HCT116 (cell line): ENCODE results near the gene FAM53B.

Experiments
- EGR1 ChIP-seq: IDR thresholded peaks from 2 replicates; pipeline ENCODE4 v1.6.1; 2012; ENCODE audit warnings: low read depth
- EZH2 ChIP-seq: fragments of 200-600 bp; sonication (generic); IDR thresholded peaks from 2 replicates; pipeline ENCODE4 v1.6.1; 2017; ENCODE audit warnings: antibody characterized with exemption, mixed run types
- EZH2phosphoT487 ChIP-seq: fragments of 200-600 bp; IDR thresholded peaks from 2 replicates; pipeline ENCODE4 v1.6.1; 2018; ENCODE audit warnings: antibody characterized with exemption, borderline replicate concordance
- POLR2A ChIP-seq: IDR thresholded peaks from 2 replicates; pipeline ENCODE4 v1.7.0; 2011; ENCODE audit warnings: borderline replicate concordance; ENCODE audit not compliant: insufficient read depth, insufficient read length; ENCODE audit errors: extremely low read depth
- POLR2AphosphoS5 ChIP-seq: IDR thresholded peaks from 2 replicates; pipeline ENCODE4 v1.6.1; 2011; ENCODE audit warnings: mild to moderate bottlenecking, low read depth, low read length, moderate library complexity
- RAD21 ChIP-seq: IDR thresholded peaks from 2 replicates; pipeline ENCODE4 v1.6.1; 2012; ENCODE audit warnings: low read depth, mild to moderate bottlenecking
- SIN3A ChIP-seq: IDR thresholded peaks from 2 replicates; pipeline ENCODE4 v1.6.1; 2012; ENCODE audit warnings: low read depth
- YY1 ChIP-seq: IDR thresholded peaks from 2 replicates; pipeline ENCODE4 v1.6.1; 2011; ENCODE audit warnings: low read length, low read depth, moderate library complexity, mild to moderate bottlenecking; ENCODE audit not compliant: insufficient replicate concordance; ENCODE audit errors: extremely low read depth
- ZNF274 ChIP-seq: fragments of 200-500 bp; sonication (Bioruptor generic); IDR thresholded peaks from 2 replicates; pipeline ENCODE4 v1.6.1; 2014; ENCODE audit warnings: mild to moderate bottlenecking, low read depth, low read length, inconsistent platforms
- TF ChIP-seq, protein P1 (sequence below): IDR thresholded peaks from 2 replicates; pipeline ENCODE4 v1.6.1; 2012
- TF ChIP-seq, protein P2 (sequence below): IDR thresholded peaks from 2 replicates; pipeline ENCODE4 v1.6.1; 2012
- TF ChIP-seq, protein P3 (sequence below), 3 experiments: fragments of 200-600 bp in 1 of 3; sonication (generic) in 1 of 3; IDR thresholded peaks in 2 of 3; conservative IDR thresholded peaks in 1 of 3; 2 replicates each; pipeline ENCODE4 v1.5.1; 2012 to 2017; ENCODE audit warnings: low read depth in 2 of 3, low read length in 2 of 3, antibody characterized with exemption in 1 of 3, borderline replicate concordance in 1 of 3, control low read depth in 1 of 3, mild to moderate bottlenecking in 1 of 3, mixed read lengths in 1 of 3, mixed run types in 1 of 3, moderate library complexity in 1 of 3; ENCODE audit not compliant: insufficient read depth in 1 of 3
- TF ChIP-seq, protein P4 (sequence below): IDR thresholded peaks from 2 replicates; pipeline ENCODE4 v1.6.1; 2011; ENCODE audit warnings: mild to moderate bottlenecking, low read length, moderate library complexity; ENCODE audit not compliant: insufficient replicate concordance; ENCODE audit errors: extremely low read depth

DNA sequence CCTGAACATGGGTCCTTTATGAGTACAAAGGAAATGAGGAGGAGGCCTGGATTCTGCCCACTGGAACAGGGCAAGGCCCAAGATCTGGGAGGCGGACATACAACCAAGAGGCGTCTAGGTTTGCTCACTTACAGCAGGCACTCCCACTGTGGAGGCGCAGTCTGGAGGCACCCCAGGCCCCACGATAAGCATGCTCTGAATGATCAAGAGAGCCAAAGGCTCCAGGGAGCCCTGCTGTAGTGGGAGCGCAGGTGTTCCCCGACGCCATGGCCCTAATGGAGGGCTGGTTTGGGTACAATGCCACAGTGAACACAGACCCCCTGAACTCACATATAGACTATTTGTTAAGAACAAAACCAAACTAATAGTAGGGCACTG is 88.1 kb downstream of the FAM53B start:
- TF ChIP-seq POLR2A (no peak), POLR2AphosphoS5 (no peak), EZH2 (no peak), RAD21 (no peak), YY1 (no peak), EGR1 (no peak), SIN3A (no peak), EZH2phosphoT487 (no peak), ZNF274 (no peak)
- TF ChIP-seq, protein P1, sequence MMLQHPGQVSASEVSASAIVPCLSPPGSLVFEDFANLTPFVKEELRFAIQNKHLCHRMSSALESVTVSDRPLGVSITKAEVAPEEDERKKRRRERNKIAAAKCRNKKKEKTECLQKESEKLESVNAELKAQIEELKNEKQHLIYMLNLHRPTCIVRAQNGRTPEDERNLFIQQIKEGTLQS = no peak
- TF ChIP-seq, protein P2, sequence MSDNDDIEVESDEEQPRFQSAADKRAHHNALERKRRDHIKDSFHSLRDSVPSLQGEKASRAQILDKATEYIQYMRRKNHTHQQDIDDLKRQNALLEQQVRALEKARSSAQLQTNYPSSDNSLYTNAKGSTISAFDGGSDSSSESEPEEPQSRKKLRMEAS = no peak
- TF ChIP-seq, protein P3, sequence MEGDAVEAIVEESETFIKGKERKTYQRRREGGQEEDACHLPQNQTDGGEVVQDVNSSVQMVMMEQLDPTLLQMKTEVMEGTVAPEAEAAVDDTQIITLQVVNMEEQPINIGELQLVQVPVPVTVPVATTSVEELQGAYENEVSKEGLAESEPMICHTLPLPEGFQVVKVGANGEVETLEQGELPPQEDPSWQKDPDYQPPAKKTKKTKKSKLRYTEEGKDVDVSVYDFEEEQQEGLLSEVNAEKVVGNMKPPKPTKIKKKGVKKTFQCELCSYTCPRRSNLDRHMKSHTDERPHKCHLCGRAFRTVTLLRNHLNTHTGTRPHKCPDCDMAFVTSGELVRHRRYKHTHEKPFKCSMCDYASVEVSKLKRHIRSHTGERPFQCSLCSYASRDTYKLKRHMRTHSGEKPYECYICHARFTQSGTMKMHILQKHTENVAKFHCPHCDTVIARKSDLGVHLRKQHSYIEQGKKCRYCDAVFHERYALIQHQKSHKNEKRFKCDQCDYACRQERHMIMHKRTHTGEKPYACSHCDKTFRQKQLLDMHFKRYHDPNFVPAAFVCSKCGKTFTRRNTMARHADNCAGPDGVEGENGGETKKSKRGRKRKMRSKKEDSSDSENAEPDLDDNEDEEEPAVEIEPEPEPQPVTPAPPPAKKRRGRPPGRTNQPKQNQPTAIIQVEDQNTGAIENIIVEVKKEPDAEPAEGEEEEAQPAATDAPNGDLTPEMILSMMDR (IDR thresholded peaks at IDR 0.05 in 2 of 3, conservative IDR thresholded peaks at IDR 0.05 in 1 of 3; ENCODE audit: borderline replicate concordance in 1 of 3, insufficient read depth in 1 of 3, low read depth in 2 of 3, low read length in 2 of 3) = no peak
- TF ChIP-seq, protein P4, sequence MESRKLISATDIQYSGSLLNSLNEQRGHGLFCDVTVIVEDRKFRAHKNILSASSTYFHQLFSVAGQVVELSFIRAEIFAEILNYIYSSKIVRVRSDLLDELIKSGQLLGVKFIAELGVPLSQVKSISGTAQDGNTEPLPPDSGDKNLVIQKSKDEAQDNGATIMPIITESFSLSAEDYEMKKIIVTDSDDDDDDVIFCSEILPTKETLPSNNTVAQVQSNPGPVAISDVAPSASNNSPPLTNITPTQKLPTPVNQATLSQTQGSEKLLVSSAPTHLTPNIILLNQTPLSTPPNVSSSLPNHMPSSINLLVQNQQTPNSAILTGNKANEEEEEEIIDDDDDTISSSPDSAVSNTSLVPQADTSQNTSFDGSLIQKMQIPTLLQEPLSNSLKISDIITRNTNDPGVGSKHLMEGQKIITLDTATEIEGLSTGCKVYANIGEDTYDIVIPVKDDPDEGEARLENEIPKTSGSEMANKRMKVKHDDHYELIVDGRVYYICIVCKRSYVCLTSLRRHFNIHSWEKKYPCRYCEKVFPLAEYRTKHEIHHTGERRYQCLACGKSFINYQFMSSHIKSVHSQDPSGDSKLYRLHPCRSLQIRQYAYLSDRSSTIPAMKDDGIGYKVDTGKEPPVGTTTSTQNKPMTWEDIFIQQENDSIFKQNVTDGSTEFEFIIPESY = no peak
